ENCODE data around the gene CNTLN. TPM values are rescaled to one million over a fixed set of nuclear protein-coding genes. Genes with fewer than 3 reads are reported as not detected.
"Not testable (repeated sequence)": the region's sequence is repeated elsewhere in the genome, so short reads cannot be mapped to it uniquely, and the experiment has no call there.

CNTLN gene
- total RNA-seq, 1 experiment from 2014 or later: 6.7 TPM

DNA sequence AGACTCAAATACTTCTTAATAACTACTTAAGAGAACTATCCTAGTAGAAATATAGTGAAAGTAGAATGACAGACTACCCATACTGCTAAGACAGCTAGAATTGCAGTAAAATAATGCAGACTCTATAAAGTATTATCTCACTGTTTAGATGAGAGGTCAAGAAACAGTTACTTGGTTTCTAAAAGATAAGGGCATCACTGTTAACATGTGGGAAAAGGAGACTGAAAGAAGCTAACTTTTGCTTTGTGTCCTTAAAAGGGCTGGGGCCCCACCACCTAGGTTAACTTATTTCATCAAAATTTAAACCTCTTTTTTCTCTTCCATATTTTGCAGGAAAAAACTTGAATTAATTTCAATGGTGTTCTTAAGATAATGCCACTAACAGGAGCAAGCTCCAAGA lies 204.3 kb downstream of the CNTLN start:
- BruUV-seq (replicated peaks): no TSS peak
- Mint-ChIP-seq H3K4me3 (ENCODE audit: unreplicated experiment) (no peak overlapping the region), H3K4me1 (ENCODE audit: insufficient read depth, unreplicated experiment) (no peaks in the 10 kb centered on the region), H3K36me3 (ENCODE audit: insufficient read depth, unreplicated experiment) (peaks cover 20% of the 10 kb centered on the region), H3K27ac (ENCODE audit: low read depth, unreplicated experiment) (no peak overlapping the region), H3K9me3 (ENCODE audit: unreplicated experiment) (no peaks in the 10 kb centered on the region), H3K27me3 (ENCODE audit: insufficient read depth, unreplicated experiment) (no peaks in the 10 kb centered on the region)
- intact Hi-C loops (cut with micrococcal nuclease): no loop called here
- TF ChIP-seq, protein P1, sequence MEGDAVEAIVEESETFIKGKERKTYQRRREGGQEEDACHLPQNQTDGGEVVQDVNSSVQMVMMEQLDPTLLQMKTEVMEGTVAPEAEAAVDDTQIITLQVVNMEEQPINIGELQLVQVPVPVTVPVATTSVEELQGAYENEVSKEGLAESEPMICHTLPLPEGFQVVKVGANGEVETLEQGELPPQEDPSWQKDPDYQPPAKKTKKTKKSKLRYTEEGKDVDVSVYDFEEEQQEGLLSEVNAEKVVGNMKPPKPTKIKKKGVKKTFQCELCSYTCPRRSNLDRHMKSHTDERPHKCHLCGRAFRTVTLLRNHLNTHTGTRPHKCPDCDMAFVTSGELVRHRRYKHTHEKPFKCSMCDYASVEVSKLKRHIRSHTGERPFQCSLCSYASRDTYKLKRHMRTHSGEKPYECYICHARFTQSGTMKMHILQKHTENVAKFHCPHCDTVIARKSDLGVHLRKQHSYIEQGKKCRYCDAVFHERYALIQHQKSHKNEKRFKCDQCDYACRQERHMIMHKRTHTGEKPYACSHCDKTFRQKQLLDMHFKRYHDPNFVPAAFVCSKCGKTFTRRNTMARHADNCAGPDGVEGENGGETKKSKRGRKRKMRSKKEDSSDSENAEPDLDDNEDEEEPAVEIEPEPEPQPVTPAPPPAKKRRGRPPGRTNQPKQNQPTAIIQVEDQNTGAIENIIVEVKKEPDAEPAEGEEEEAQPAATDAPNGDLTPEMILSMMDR (IDR thresholded peaks at IDR 0.05; ENCODE audit: unreplicated experiment): no peak
- DNase-seq (ENCODE audit: unreplicated experiment): no peak
- CTCF ChIA-PET: no interaction called here
- POLR2A ChIA-PET: no interaction called here

- Mint-ChIP-seq H3K9me3 (ENCODE audit: unreplicated experiment) (no peaks in the 10 kb centered on the region), H3K4me1 (ENCODE audit: insufficient read depth, unreplicated experiment) (no peaks in the 10 kb centered on the region), H3K36me3 (ENCODE audit: insufficient read depth, unreplicated experiment) (peaks cover 20% of the 10 kb centered on the region), H3K4me3 (ENCODE audit: unreplicated experiment) (no peak overlapping the region), H3K27ac (ENCODE audit: low read depth, unreplicated experiment) (no peak overlapping the region), H3K27me3 (ENCODE audit: insufficient read depth, unreplicated experiment) (no peaks in the 10 kb centered on the region)
- TF ChIP-seq, protein P1 (IDR thresholded peaks at IDR 0.05; ENCODE audit: unreplicated experiment): no peak
- POLR2A ChIA-PET: no interaction called here
- intact Hi-C loops (cut with micrococcal nuclease): no loop called here
- BruUV-seq (replicated peaks): no TSS peak
- CTCF ChIA-PET: interaction anchor here (0.5 kb wide), 1 partner anchor 144 kb away, joined by 3 read pairs; no protein-coding TSS in a partner anchor
- no peak for DNase-seq (ENCODE audit: unreplicated experiment)
Observed at GRCh38 chr9:17342696-17343095, 207.9 kb downstream of the CNTLN start.

DNA sequence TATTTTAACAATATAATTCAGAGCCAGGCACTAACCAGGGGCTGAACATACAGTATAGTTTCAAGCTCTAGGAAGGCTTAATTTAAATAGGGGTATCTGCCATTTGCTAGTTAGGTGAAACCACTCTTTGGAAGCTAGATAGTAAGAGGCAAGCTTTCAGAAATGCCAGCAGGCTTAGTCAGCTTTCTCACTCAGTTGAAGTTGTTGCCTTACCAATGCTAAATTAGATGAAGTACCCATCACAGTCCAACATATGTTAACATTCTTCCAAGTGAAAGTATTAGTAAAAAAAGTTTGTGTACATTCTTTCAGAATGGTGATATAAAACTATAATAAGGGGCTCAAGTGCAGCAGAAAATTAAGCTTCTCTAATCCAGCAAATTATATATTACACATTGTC lies 215.0 kb downstream of the CNTLN start:
- BruUV-seq (replicated peaks): no TSS peak
- TF ChIP-seq, protein P1 (IDR thresholded peaks at IDR 0.05; ENCODE audit: unreplicated experiment): no peak
- Mint-ChIP-seq H3K36me3 (ENCODE audit: insufficient read depth, unreplicated experiment) (no peaks in the 10 kb centered on the region), H3K4me1 (ENCODE audit: insufficient read depth, unreplicated experiment) (no peaks in the 10 kb centered on the region), H3K4me3 (ENCODE audit: unreplicated experiment) (no peak overlapping the region), H3K9me3 (ENCODE audit: unreplicated experiment) (no peaks in the 10 kb centered on the region), H3K27me3 (ENCODE audit: insufficient read depth, unreplicated experiment) (no peaks in the 10 kb centered on the region), H3K27ac (ENCODE audit: low read depth, unreplicated experiment) (no peak overlapping the region)
- DNase-seq (ENCODE audit: unreplicated experiment): no peak
- intact Hi-C loops (cut with micrococcal nuclease): no loop called here
- CTCF ChIA-PET: no interaction called here
- POLR2A ChIA-PET: no interaction called here

- H3K27me3 Mint-ChIP-seq (ENCODE audit: insufficient read depth, unreplicated experiment); DNase-seq (ENCODE audit: unreplicated experiment); H3K27ac Mint-ChIP-seq (ENCODE audit: low read depth, unreplicated experiment); BruUV-seq (replicated peaks); H3K4me3 Mint-ChIP-seq (ENCODE audit: unreplicated experiment); intact Hi-C loops (cut with micrococcal nuclease); POLR2A ChIA-PET; H3K36me3 Mint-ChIP-seq (ENCODE audit: insufficient read depth, unreplicated experiment); H3K9me3 Mint-ChIP-seq (ENCODE audit: unreplicated experiment); CTCF ChIA-PET; H3K4me1 Mint-ChIP-seq (ENCODE audit: insufficient read depth, unreplicated experiment): not testable (repeated sequence)
Observed at GRCh38 chr9:17354006-17354405, 219.2 kb downstream of the CNTLN start.

- ChIA-PET CTCF (no interaction called here), POLR2A (interaction anchor here (0.6 kb wide), 1 partner anchor 681 kb away, joined by 4 read pairs; no protein-coding TSS in a partner anchor)
- DNase-seq (ENCODE audit: unreplicated experiment): no peak
- BruUV-seq (replicated peaks): no TSS peak
- no peaks in the 10 kb centered on the region for H3K36me3 Mint-ChIP-seq (ENCODE audit: insufficient read depth, unreplicated experiment)
- H3K27me3 Mint-ChIP-seq (ENCODE audit: insufficient read depth, unreplicated experiment): no peaks in the 10 kb centered on the region
- intact Hi-C loops (cut with micrococcal nuclease): no loop called here
- no peaks in the 10 kb centered on the region for H3K4me1 Mint-ChIP-seq (ENCODE audit: insufficient read depth, unreplicated experiment)
- no peak overlapping the region for H3K4me3 Mint-ChIP-seq (ENCODE audit: unreplicated experiment)
- no peaks in the 10 kb centered on the region for H3K9me3 Mint-ChIP-seq (ENCODE audit: unreplicated experiment)
- no peak overlapping the region for H3K27ac Mint-ChIP-seq (ENCODE audit: low read depth, unreplicated experiment)
- TF ChIP-seq, protein P1 (IDR thresholded peaks at IDR 0.05; ENCODE audit: unreplicated experiment): no peak
Observed at GRCh38 chr9:17361378-17361777, 226.5 kb downstream of the CNTLN start.
